Right renal cortex interstitium (tissue), 3 donors: ENCODE measurements around the gene ASXL2. TPM values are rescaled to one million over a fixed set of nuclear protein-coding genes. Genes with fewer than 3 reads are reported as not detected.

Experiments used
- DNase-seq, 3 donors: peaks; one replicate each; pipeline ENCODE4 v3.0.0-alpha.2; 2013; ENCODE audit warnings: low read depth in 3 of 3, low spot score in 2 of 3
- polyA plus RNA-seq, 3 donors: library from polyadenylated mRNA; unstranded; fragments of 120-200 nt; gene quantifications; one replicate each; pipeline ENCODE4 v1.2.1, GENCODE V29; 2013; ENCODE audit not compliant: insufficient read length in 3 of 3

The ASXL2 gene
- polyA plus RNA-seq, 3 donors: 20.5 to 25.2 (median 23.5) TPM

DNA sequence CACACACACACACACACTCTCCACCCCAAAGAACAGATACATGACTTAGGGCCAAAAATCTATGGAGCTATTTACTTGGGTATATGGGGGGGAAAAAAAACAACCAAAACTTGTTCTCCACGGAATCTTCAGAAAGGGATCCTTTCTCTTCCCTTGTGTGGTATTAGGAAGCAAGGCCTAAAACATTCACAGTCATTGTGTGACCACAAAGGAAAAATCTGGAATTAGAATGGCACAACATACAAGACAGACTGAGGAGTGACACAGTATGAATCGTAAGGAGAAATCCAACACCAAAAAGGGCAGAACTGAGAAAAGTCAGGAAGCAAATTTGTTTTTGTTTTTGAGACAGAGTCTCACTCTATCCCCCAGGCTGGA lies 70.3 kb downstream of the ASXL2 start:
- no peak for DNase-seq

DNA sequence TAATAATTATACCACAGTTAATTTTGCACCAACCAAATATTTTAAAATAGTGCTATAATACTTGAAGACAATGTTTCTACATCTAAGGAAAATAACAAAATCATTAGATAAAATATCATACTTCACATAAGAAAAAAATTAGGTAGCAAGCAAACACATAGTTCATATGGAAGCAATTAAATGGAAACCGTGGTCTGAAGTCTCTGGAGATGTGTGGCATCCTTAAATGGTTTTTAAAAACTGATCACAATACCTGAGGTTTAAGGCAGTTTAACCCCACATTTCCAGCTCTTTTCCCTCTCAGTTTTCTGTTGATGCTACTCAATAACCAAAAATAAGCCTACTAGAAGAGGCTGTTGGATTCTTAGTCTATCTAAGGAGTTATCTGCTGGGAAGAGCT lies 71.3 kb downstream of the ASXL2 start:
- DNase-seq: no peak

GRCh38 chr2:25805987-25806386 lies 72.3 kb downstream of the ASXL2 start:
- DNase-seq: no peak

DNA sequence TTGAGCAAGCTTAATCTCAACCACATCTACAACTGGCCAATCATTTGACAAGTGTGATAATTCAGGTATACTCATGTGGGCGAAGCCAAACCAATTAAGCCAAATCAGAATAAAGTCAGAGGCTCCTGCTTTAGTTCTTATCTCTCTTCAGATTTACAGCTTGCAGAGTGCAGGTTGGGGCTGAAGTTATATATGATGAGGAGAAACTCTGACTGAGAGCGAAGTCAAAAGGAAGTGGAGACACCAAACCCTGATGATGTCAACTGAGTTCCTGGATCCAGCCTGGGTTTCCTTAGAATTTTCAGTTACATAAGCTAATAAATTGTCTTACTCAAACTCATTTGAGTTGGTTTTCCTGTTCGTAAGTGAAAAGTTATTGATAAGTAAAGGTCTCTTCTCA lies 73.9 kb downstream of the ASXL2 start:
- no peak for DNase-seq

DNA sequence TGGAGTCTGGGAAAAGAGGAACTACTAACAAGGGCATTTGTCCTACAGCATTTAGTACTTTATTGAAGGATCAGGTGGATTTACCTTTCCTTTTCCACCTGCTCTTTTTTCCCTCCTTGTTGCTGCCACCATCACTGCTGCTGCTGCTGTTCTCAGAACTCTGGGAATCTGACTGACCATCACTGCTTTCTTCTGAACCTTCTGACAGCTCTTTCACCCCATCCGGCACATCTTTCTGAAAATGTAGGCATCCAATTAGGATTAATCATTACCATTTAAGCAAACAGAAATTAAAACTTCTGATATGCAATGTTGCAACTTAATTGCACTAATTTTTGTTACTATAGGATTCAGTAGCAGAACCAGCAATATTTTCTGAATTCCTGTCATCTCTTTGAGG lies 79.0 kb downstream of the ASXL2 start:
- no peak for DNase-seq

GRCh38 chr2:25797620-25798488 lies 80.4 kb downstream of the ASXL2 start:
- DNase-seq: no peak

DNA sequence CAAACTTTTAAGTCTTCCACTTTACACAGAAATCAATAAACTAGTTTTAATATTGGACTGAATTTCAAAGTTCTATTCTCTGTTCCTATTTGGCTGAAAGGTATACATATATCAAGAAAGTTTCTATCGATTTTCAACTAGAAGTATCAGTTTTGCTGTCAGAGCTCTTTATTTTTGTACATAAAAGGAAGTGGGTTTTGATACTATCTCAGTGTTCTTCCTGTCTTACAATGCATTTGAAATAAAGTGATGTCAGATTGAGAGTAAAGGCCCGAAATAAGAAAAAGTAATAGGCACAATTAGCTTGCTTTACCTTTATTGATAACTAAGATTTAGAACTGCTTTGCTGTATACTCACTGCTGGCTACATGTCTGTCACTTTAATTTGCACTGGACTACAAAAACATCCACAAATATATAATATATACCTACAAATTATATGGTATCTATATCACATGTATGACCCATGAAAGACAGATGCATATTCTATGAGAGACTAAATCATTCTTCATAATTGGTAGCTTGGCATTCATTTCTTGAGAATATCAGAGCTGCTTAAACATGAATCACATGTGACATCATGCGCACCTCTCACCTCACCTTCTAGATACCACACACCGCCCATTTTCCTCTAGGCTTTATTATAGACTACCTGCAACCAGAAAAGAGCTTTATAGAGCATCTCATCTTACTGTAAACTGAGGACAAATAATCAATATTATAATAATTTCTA lies 83.6 kb downstream of the ASXL2 start:
- no peak for DNase-seq

DNA sequence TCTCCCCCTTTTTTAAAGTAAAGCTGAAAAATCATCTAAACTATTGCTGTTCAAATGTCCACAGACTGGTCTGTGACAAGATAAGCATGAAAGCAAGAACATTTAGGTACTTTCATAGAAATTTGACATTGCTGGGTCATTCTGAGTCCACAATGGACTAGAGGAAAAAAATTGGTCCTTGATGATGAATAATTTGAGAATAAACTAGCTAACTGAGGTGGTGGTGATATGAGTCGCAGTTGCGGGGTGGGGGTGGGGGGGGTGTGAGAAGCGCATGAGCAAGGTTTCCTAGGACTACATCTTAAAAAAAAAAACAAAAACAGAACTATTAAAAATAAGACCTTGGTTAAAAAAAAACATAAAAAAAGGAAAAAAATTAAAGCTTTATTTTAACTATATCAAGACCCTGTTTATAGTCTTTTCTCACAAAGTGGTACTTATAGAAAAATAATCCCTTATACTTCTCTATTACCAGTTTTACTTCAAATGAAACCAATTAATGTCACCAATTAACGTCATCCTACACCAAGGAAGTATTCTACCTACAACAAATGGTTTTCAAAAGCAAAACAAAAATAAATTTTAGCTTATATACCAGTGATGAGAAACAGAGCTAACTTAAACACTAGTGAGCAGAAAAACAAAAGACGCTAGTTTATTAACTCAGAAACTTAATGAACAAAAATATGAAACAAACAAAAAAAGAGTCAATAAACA lies 88.1 kb downstream of the ASXL2 start:
- DNase-seq: no peak

- no peak for DNase-seq
Observed at GRCh38 chr2:25788457-25788856, 89.8 kb downstream of the ASXL2 start.

DNA sequence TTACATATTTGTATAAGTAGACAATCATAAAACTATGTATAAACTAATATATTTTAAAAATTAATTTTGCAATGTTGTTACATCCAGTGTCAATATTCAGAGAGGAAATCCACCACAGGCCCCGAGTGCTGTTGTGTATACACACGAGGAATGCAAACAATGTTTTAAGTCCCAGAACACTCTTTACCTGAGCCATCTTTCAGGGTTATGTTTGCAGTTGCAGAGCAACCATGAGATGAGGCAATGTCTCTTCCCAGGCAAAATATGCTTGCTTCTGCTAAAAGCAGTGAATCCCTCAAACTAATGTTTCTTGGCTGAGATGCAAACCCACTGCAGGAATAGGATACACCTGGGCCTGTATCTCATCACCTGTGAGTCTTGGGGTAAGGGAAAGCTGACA lies 91.3 kb downstream of the ASXL2 start:
- DNase-seq: no peak

- no peak for DNase-seq
Observed at GRCh38 chr2:25784404-25784803, 93.9 kb downstream of the ASXL2 start.

DNA sequence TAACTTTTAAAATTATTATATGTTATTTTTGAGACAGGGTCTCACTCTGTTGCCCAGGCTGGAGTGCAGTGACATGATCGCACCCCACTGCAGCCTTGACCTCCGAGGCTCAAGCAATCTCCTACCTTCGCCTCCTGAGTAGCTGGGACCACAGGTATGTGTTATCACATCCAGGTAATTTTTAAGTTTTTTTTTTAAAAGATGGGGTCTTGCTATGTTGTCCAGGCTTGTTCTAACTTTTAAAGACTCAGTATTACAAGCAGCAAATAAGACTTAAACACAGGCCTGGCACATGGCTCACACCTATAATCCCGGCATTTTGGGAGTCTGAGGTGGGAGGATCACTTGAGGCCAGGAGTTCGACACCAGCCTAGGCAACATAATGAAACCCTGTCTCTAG lies 101.2 kb downstream of the ASXL2 start:
- DNase-seq: no peak

- no peak for DNase-seq
Observed at GRCh38 chr2:25772078-25772477, 106.2 kb downstream of the ASXL2 start.

DNA sequence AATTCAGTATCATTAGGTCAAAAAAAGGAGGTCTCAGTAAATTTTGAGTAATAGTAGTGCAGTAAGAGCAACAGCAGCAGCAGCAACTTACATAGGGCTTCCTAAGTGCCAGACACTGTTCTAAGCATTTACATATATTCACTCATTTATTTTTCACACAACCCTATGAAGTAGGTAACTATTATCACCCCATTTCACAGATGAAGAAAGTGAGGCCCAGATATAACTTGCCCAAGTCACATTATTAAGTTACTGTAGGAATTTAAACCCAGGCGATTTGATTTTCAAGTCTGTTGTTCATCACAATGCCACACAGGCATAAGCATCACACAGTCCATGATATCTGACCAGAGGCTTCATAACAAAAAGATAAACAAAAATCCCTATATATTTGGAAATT lies 114.7 kb downstream of the ASXL2 start:
- DNase-seq: no peak

GRCh38 chr2:25760297-25760696 lies 118.0 kb downstream of the ASXL2 start:
- no peak for DNase-seq

DNA sequence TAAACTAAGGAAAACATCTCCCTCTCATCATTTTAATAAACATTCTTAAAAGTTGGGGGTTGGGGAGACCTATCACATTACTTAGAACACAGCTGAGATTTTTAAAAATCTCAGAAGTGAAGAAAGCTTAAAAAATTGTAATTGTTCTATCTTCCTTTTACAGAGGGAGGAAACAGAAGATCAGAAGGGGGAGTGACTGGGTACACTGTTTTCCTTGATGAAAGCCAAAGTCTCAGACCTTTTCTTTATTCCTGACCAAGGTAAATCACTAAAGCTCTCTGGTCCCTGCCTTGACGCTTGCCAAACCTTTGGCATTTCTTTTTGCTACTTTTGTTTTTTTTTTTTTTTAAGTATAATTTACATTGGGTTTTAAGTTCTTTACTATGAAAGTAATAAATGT lies 119.9 kb downstream of the ASXL2 start:
- DNase-seq: no peak

GRCh38 chr2:25757906-25758305 lies 120.4 kb downstream of the ASXL2 start:
- DNase-seq: no peak

DNA sequence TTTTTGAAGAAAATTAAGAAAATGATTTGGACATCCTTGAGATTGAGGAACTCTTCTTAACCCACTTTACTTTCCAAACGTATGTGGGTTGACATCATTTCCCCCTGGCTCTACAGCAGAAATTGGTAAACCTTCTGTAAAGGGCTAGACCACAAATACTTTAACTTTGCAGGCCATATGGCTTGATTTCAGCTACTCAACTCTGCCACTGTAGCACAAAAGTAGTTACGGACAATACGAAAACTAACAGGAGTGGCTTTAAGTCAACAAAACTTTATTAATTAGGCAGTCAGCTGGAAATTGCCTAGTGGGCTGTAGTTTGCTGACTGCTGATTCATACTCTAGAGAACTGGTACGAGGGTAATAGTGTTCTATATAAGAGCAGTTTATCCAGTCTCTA lies 121.8 kb downstream of the ASXL2 start:
- no peak for DNase-seq

DNA sequence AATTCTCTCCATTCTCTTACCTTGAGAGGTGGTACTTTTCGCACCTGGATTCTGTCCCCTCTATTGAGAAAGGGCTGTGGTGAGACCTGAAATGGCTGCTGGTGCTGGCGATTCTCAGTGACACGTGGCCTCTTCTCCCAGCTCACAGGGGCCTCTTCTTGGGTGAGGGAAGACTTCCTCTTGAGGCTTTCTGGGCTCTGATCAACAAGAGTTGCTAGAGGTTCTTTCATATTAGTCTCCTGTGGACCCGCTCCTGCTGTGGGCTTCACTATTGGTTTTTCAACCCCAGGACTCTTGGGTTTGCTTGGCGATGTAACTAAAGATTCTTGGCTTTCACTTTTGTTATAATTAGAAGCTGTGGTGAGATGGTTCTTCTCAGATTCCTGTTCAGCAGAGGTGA lies 128.6 kb downstream of the ASXL2 start:
- DNase-seq: no peak

- no peak for DNase-seq
Observed at GRCh38 chr2:25744055-25744454, 134.2 kb downstream of the ASXL2 start.

- DNase-seq: no peak
Observed at GRCh38 chr2:25743132-25743830, 135.0 kb downstream of the ASXL2 start.
